ENCODE data around the gene SSH2. TPM values are rescaled to one million over a fixed set of nuclear protein-coding genes. Genes with fewer than 3 reads are reported as not detected.

The SSH2 gene
- total RNA-seq, 1 experiment from 2014 or later: 14.6 TPM

DNA sequence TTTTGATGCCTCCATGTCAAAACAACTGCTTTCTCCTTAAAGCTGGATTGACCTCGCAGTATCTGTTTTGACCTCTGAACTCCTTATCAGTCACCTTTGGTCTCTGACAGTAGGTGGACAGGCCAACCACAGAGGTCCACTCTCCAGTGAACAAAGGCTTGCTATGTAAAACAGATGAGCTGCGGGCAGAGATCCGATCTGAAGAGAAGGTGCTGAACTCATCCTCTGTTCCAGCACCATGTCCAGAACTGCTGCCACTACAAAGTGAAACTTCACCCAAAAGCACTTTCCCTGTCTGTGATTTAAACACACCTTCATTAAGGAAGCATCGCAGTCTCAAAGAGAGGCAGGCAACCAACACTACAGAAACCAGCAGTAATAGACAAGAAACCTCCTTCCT, 190.0 kb downstream of the SSH2 start:
- Histone ChIP-seq H2AFZ (ENCODE audit: low read length) (no peak overlapping the region), H2AK5ac (ENCODE audit: insufficient read length, low read length) (no peak overlapping the region), H2BK20ac (ENCODE audit: low read depth, low read length, poor library complexity, severe bottlenecking) (no peak overlapping the region), H3K23me2 (ENCODE audit: insufficient read length, low read depth, low read length, poor library complexity, severe bottlenecking) (no peaks in the 10 kb centered on the region), H3T11ph (ENCODE audit: low read length) (no peak overlapping the region), H3K4me1 (ENCODE audit: insufficient read depth, low read length) (no peaks in the 10 kb centered on the region), H3K9me3 (ENCODE audit: control insufficient read depth, low read depth, low read length) (no peaks in the 10 kb centered on the region), H4K20me1 (ENCODE audit: control insufficient read depth, insufficient read depth, insufficient read length) (no peaks in the 10 kb centered on the region), H3K14ac (ENCODE audit: insufficient read depth, low read length) (no peak overlapping the region), H3K79me2 (ENCODE audit: insufficient read depth, low read length) (no peaks in the 10 kb centered on the region), H3K4ac (ENCODE audit: low read depth, low read length) (no peak overlapping the region), H2BK120ac (ENCODE audit: low read depth, low read length, poor library complexity, severe bottlenecking) (no peak overlapping the region), H2BK5ac (ENCODE audit: insufficient read length, low read length) (no peak overlapping the region), H2BK12ac (ENCODE audit: insufficient read length, low read depth, low read length) (no peak overlapping the region), H4K5ac (ENCODE audit: insufficient read length, low read depth, low read length) (no peak overlapping the region), H4K8ac (replicated peaks; ENCODE audit: insufficient read length, low read depth, low read length) (no peak overlapping the region), H3K9ac (ENCODE audit: extremely low read depth, insufficient read length, low read length) (no peak overlapping the region), H3K23ac (ENCODE audit: insufficient read length, low read depth, low read length) (no peak overlapping the region), H3K56ac (ENCODE audit: insufficient read length, low read depth, low read length) (no peak overlapping the region), H3K27ac (ENCODE audit: insufficient read length, low read depth, low read length) (no peak overlapping the region), H3K4me2 (ENCODE audit: insufficient read depth, insufficient read length, low read length) (no peak overlapping the region), H3K18ac (ENCODE audit: insufficient read length, low read depth, low read length) (no peak overlapping the region), H3K79me1 (ENCODE audit: insufficient read depth, low read depth, low read length, poor library complexity, severe bottlenecking) (no peaks in the 10 kb centered on the region), H2BK15ac (ENCODE audit: low read depth, low read length) (no peak overlapping the region), H4K91ac (ENCODE audit: insufficient read length, low read depth, low read length) (no peak overlapping the region), H3K27me3 (ENCODE audit: insufficient read depth, low read length) (no peaks in the 10 kb centered on the region)
- H3K36me3 Mint-ChIP-seq (ENCODE audit: insufficient read depth in 1 of 3, low read depth in 3 of 3): no peaks in the 10 kb centered on the region
- no CpG with 5 or more reads among the region's 4 CpGs for WGBS (ENCODE audit: extremely low coverage, insufficient read length, low lambda C conversion rate)
- H3K27ac Mint-ChIP-seq: peak overlapping the region in 1 of 3 experiments; percentile 55; a peak in 1 of 7 replicates
- H3K4me1 Mint-ChIP-seq: peaks cover 14 to 17% of the 10 kb centered on the region in 2 experiments
- no peak overlapping the region for H3K4me3 Mint-ChIP-seq
- H3K9me3 Mint-ChIP-seq: no peaks in the 10 kb centered on the region
- H3K27me3 Mint-ChIP-seq (ENCODE audit: low read depth): no peaks in the 10 kb centered on the region; the same call in 1 of the 2 replicates
- no peak for DNase-seq
- TF ChIP-seq CTCF (conservative IDR thresholded peaks at IDR 0.05): no peak

Data from H9 (cell line).